Stimulated activated CD8-positive, alpha-beta memory T cell treated with anti-CD3 and anti-CD28 coated beads, Interleukin-2, amount 100 ng/mL, for 48 hours (primary cell): ENCODE measurements around the gene MEGF8.

Experiments used
- DNase-seq, 2 donors: peaks; one replicate each; pipeline ENCODE4 v3.0.0-alpha.2; 2020; ENCODE audit warnings: low read depth in 2 of 2

The MEGF8 gene

GRCh38 chr19:42353341-42354015, 28.0 kb downstream of the MEGF8 start:
- DNase-seq: no peak

- no peak for DNase-seq
These were observed 30.5 kb downstream of the MEGF8 start for GRCh38 chr19:42355896-42356295.

- DNase-seq: no peak
These were observed 31.3 kb downstream of the MEGF8 start for GRCh38 chr19:42356686-42357085.

GRCh38 chr19:42357290-42357689, 31.9 kb downstream of the MEGF8 start:
- no peak for DNase-seq

GRCh38 chr19:42360787-42361544, 35.5 kb downstream of the MEGF8 start:
- no peak for DNase-seq

- no peak for DNase-seq
These were observed 36.1 kb downstream of the MEGF8 start for GRCh38 chr19:42361545-42361910.

- no peak for DNase-seq
These were observed 36.9 kb downstream of the MEGF8 start for GRCh38 chr19:42362342-42362741.

GRCh38 chr19:42362891-42363440, 37.5 kb downstream of the MEGF8 start:
- no peak for DNase-seq

- no peak for DNase-seq
These were observed 38.3 kb downstream of the MEGF8 start for GRCh38 chr19:42363614-42364346.

GRCh38 chr19:42366673-42367072, 41.2 kb downstream of the MEGF8 start:
- no peak for DNase-seq

- no peak for DNase-seq
These were observed 42.5 kb downstream of the MEGF8 start for GRCh38 chr19:42367929-42368328.

GRCh38 chr19:42368360-42368759, 42.9 kb downstream of the MEGF8 start:
- no peak for DNase-seq

- DNase-seq: no peak
These were observed 43.3 kb downstream of the MEGF8 start for GRCh38 chr19:42368765-42369164.

- no peak for DNase-seq
These were observed 44.1 kb downstream of the MEGF8 start for GRCh38 chr19:42369433-42370067.

- DNase-seq: no peak
These were observed 44.7 kb downstream of the MEGF8 start for GRCh38 chr19:42370068-42370520.

GRCh38 chr19:42370626-42371175, 45.3 kb downstream of the MEGF8 start:
- DNase-seq: no peak

- DNase-seq: no peak
These were observed 49.5 kb downstream of the MEGF8 start for GRCh38 chr19:42374826-42375376.

- no peak for DNase-seq
These were observed 50.2 kb downstream of the MEGF8 start for GRCh38 chr19:42375415-42376176.

- DNase-seq: no peak
These were observed 50.7 kb downstream of the MEGF8 start for GRCh38 chr19:42376177-42376555.
